HUES64 (cell line): Measurements from ENCODE around the gene UBE2I.

Experiments used
- H3K27ac ChIP-seq: 2 replicates; pipeline ENCODE4 v1.7.0; 2013; ENCODE audit warnings: low read depth, low read length, inconsistent platforms
- H3K27me3 ChIP-seq: 2 replicates; pipeline ENCODE4 v1.6.1; 2013; ENCODE audit warnings: mild to moderate bottlenecking, low read length; ENCODE audit not compliant: insufficient read depth
- H3K36me3 ChIP-seq: 2 replicates; pipeline ENCODE4 v1.6.1; 2013; ENCODE audit warnings: mild to moderate bottlenecking, low read length; ENCODE audit not compliant: insufficient read depth
- H3K4me1 ChIP-seq: 2 replicates; pipeline ENCODE4 v1.6.1; 2013; ENCODE audit warnings: mild to moderate bottlenecking, low read length, moderate library complexity; ENCODE audit not compliant: insufficient read depth
- H3K4me3 ChIP-seq: 2 replicates; pipeline ENCODE4 v1.5.1; 2013; ENCODE audit warnings: mild to moderate bottlenecking, low read length, moderate library complexity
- H3K9ac ChIP-seq: 2 replicates; pipeline ENCODE4 v1.6.1; 2013; ENCODE audit warnings: mild to moderate bottlenecking, low read depth, low read length
- H3K9me3 ChIP-seq: 2 replicates; pipeline ENCODE4 v1.6.1; 2013; ENCODE audit warnings: low read depth, low read length; ENCODE audit not compliant: insufficient read depth
- WGBS: fragments of 150-250, 120-280 bp; methylation state at CpG from one replicate; pipeline ENCODE4 v1.1.7; 2013; ENCODE audit warnings: missing lambda C conversion rate; 5-methylcytosine and 5-hydroxymethylcytosine counted together

UBE2I gene

DNA sequence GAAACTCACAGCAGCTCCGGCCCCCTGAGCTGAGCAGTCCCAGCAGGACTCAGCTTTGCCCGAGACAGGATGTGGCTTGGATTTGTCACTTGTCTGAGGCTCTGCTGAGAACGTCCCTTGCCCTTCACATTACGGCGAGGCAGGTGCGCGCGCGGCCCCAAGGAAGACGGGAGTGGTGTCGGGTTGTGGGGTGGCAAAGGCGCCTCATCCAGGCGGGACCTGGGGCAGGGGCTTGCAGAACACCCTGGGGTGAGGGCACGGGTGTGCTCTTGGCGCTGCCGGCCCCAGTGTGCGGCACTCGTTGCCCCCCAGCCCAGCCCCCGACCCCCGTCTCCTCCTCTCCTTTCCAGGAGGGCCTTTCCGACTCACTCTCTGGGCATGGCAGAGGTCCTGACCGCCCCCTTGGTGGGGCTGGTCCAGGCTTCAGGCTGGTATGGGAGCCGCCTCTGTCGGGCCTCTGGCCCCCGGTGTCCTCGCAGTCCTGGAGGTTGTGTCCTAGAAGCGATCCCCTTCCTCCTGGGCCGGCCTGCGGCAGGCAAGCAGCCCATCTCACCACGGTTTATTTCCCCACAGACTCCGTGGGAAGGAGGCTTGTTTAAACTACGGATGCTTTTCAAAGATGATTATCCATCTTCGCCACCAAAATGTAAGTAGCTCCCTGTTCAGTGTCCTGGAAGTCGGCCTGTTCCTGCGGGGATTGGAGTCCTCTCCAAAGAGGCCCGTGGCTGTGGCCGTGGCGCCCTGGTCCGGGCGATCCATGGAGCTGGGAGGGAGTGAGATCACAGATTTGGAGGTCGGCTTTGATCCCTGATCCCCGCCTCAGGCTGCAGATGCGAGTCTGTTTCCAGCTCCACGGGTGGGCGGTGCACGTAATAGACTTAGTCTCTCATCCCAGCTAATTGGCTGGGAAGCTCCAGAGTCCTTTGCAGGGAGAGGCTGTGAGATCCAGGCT is 5.9 kb downstream of the UBE2I start:
- Histone ChIP-seq H3K4me3 (no peak overlapping the region), H3K9me3 (no peaks in the 10 kb centered on the region), H3K27ac (no peak overlapping the region), H3K36me3 (peaks cover 81% of the 10 kb centered on the region), H3K27me3 (no peaks in the 10 kb centered on the region), H3K9ac (no peak overlapping the region), H3K4me1 (no peaks in the 10 kb centered on the region)
- 89% methylated on average over 46 of the region's 46 CpGs for WGBS

DNA sequence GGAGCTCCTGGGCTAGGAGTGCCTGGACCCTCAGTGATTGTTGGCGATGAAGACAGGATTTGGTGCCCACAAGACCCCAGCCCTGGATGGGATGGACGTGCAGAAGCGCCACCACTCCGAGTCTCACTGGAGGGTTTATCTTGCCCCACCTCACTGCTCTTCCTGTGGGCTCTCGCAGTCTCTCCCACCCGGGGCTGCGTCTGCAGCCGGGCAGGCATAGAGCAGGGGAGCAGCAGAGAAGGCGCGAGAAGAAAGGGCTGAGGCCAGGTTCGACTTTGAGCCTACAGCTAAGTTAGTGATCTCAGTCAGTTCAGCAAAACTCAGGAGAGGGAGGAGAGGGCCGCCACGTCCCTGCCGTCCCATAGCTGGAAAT is 6.6 kb downstream of the UBE2I start:
- Histone ChIP-seq H3K4me3 (no peak overlapping the region), H3K4me1 (no peaks in the 10 kb centered on the region), H3K9me3 (no peaks in the 10 kb centered on the region), H3K36me3 (peaks cover 87% of the 10 kb centered on the region), H3K9ac (no peak overlapping the region), H3K27me3 (no peaks in the 10 kb centered on the region), H3K27ac (no peak overlapping the region)
- 96% methylated on average over 14 of the region's 14 CpGs for WGBS

DNA sequence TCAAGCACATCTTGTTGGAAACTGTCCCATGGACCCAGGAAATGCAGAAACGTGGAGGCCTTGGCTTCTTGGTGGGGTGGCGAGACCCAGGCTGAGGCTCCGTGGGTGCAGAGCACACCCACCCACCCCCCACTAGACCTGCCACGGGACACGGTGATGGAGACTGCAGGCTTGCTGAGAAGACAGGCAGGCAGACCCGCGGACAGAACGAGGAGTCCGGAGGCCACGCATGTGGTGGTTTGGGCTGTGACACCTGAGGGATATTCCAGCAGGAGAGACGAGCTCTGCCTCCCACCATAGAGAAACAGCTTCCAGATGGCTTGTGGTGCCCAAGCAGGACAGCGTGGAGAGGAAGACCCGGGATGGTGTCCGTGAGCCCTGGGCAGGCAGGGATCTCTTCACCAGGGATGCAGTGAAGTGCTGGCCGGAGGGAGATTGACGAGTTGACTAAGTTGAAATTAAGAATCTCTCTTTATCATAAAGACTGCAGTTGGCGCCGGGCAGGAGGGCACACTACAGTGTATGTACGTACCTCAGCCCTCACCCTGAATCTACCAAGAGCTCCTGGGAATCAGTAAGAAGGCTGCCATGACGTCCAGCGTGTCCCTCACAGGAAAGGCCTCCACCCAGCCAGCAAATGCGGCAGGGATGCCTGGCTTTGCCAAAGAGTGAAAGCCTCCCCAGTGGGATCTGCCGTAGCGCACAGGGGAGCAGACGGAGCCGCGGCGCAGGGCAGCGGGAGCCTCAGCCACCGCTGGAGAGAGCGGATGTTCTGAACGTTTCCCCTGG is 8.2 kb downstream of the UBE2I start:
- Histone ChIP-seq H3K4me1 (no peaks in the 10 kb centered on the region), H3K27me3 (no peaks in the 10 kb centered on the region), H3K4me3 (no peak overlapping the region), H3K9me3 (no peaks in the 10 kb centered on the region), H3K36me3 (peaks cover 96% of the 10 kb centered on the region), H3K9ac (no peak overlapping the region), H3K27ac (no peak overlapping the region)
- 97% methylated on average over 32 of the region's 32 CpGs for whole genome bisulfite sequencing

DNA sequence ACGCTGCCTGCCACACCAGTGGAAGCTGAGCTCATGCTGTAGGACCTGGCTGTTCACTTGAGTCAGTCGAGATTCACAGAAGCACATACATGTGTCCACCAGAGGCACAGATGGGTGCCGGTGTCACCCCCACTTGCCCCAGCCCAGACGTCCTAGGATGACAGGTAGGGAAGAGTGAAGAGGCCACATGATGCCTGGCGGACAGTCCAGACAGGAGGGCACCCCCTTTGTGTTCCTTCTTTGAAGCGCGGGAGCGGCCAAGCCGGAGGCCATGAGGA is 8.8 kb downstream of the UBE2I start:
- no peaks in the 10 kb centered on the region for H3K9me3 ChIP-seq
- H3K36me3 ChIP-seq: peaks cover 93% of the 10 kb centered on the region
- WGBS: 86% methylated on average over 9 of the region's 9 CpGs

DNA sequence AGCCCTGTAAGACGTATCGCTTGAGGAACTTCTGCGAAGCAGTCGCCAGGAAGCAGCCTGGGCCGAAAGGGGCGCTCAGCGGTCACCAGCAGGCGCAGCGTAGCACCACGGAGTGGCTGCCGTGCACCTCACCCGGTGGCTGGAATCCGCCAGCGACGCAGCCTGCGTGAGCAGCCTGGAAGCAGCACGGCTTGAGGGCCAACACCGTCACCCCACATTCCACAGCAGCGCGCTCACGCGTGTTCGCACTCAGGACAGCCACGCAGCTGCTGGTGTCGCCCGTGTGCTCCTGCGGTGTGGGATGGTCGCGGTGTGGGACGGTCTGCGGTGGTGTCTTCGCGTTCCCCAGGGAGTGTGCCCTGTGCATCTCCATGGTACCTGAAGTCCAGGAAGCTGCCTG is 9.6 kb downstream of the UBE2I start:
- Histone ChIP-seq H3K9me3 (no peaks in the 10 kb centered on the region), H3K27me3 (no peaks in the 10 kb centered on the region), H3K4me1 (no peaks in the 10 kb centered on the region), H3K27ac (no peak overlapping the region), H3K36me3 (peaks cover 95% of the 10 kb centered on the region), H3K9ac (no peak overlapping the region), H3K4me3 (no peak overlapping the region)
- 94% methylated on average over 33 of the region's 33 CpGs for WGBS

More for the DNA sequence above, 8.8 kb downstream of the UBE2I start:
- no peak overlapping the region for H3K27ac ChIP-seq
- no peak overlapping the region for H3K9ac ChIP-seq
- no peaks in the 10 kb centered on the region for H3K27me3 ChIP-seq
- H3K4me3 ChIP-seq: no peak overlapping the region
- H3K4me1 ChIP-seq: no peaks in the 10 kb centered on the region

DNA sequence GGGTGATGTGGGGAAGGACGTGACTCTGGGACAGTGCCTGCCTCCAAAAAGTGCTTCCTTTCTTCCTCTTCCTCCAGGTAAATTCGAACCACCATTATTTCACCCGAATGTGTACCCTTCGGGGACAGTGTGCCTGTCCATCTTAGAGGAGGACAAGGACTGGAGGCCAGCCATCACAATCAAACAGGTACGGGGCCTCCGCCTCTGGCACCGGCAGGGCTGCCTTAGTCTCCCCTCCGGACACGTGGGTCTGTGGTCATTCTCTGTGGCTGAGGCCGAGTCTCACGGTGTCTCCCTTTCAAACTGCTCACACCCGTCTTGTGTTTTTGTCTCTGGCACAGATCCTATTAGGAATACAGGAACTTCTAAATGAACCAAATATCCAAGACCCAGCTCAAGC is 10.7 kb downstream of the UBE2I start:
- no peaks in the 10 kb centered on the region for H3K4me1 ChIP-seq
- H3K36me3 ChIP-seq: peaks cover 95% of the 10 kb centered on the region
- no peak overlapping the region for H3K27ac ChIP-seq
- H3K9me3 ChIP-seq: no peaks in the 10 kb centered on the region
- H3K9ac ChIP-seq: no peak overlapping the region
- H3K4me3 ChIP-seq: no peak overlapping the region
- no peaks in the 10 kb centered on the region for H3K27me3 ChIP-seq
- 86% methylated on average over 12 of the region's 12 CpGs for WGBS

DNA sequence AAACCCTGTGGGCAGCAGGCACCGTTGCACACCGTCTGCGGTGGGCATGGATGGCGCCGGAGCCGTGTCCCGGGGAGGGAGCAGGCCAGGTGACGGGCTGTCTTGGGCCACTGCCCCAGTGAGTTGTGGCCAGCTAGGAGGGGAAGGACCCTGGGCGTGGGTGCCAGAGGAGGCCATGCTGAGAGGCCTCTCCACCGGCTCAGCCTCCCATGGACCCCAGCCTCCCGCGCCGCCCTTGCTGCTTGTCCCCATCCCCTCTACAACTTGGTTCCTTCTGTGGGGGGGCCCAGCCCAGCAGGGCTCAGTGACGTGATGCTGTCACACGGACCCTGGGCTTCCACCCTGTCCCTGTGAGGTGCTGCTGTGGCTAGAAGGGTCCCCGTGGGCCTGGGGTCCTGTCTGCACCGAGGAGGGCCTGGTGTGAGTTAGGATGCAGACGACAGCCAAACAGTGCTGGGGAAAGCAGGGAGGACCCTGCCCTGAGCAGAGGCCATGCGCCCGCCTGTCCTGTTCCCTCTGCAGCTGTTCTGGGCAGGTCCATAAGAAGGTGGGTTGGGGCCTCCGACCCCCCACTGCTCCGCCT is 11.3 kb downstream of the UBE2I start:
- Histone ChIP-seq H3K27me3 (no peaks in the 10 kb centered on the region), H3K27ac (no peak overlapping the region), H3K36me3 (peaks cover 92% of the 10 kb centered on the region), H3K4me1 (no peaks in the 10 kb centered on the region), H3K9ac (no peak overlapping the region), H3K9me3 (no peaks in the 10 kb centered on the region), H3K4me3 (no peak overlapping the region)
- WGBS: 92% methylated on average over 21 of the region's 22 CpGs

DNA sequence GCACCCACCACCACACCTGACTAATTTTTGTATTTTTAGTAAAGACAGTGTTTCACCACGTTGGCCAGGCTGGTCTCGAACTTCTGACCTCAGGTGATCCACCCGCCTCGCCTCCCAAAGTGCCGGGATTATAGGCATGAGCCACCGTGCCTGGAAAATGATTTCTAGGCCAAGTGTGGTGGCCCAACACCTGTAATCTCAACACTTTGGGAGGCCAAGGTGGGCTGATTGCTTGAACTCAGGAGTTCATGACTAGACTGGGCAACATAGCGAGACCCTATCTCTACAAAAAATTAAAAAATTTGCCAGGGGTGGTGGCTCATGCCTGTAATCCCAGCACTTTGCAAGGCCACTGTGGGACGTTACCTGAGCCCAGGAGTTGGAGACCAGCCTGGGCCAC is 13.0 kb downstream of the UBE2I start:
- Histone ChIP-seq H3K9me3 (no peaks in the 10 kb centered on the region), H3K9ac (no peak overlapping the region), H3K4me1 (no peaks in the 10 kb centered on the region), H3K36me3 (peaks cover 75% of the 10 kb centered on the region), H3K27ac (no peak overlapping the region), H3K27me3 (no peaks in the 10 kb centered on the region), H3K4me3 (no peak overlapping the region)
- 97% methylated on average over 8 of the region's 8 CpGs for WGBS

DNA sequence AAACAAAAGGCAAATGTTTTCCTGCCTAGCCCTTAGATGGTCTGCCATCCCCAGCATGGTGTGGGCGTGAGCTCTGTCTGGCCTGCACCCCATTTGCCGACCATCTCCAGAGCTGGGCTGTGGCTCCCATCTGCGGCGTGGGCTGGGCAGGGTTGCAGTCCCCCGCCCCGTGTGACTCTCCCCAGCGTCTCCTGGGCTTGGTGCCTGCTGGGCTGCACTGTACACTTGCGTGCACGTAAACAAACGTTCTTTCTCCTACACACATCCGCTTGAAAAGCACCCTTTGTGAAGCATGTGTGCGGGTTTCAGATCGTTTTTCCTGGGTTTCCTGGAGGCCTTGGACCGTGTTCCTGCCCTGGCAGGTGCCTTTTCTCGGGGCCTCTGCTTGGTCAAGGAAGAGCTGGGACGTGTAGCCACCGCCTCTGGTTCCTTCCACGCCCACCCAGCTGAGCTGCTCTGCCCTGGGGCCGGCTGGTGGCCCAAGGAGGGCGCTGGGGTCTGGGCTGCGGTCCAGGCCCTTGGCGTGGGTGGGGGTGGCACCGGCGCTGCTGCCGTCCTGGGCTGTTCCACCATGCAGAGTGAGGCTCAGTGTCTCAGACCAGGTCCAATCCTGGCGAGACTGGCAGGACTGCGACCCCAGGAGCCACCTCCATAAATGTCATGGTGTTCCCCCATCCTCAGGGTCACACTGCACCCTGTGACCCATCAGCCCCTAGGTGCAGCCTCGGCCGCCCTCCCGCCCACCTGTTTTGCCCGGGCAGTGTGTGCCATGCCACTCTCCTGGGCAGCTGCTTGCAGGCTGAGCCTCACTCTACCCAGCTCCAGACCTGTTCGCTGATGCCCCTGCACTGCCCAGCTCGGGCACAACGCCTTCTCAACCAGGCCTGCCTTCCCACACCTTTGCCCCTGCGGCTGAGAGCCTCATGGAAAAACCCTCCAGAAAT is 14.1 kb downstream of the UBE2I start:
- H3K9ac ChIP-seq: no peak overlapping the region
- 95% methylated on average over 35 of the region's 35 CpGs for WGBS
- H3K4me3 ChIP-seq: no peak overlapping the region
- H3K27me3 ChIP-seq: no peaks in the 10 kb centered on the region
- H3K27ac ChIP-seq: no peak overlapping the region
- H3K9me3 ChIP-seq: no peaks in the 10 kb centered on the region
- H3K4me1 ChIP-seq: no peaks in the 10 kb centered on the region
- peaks cover 64% of the 10 kb centered on the region for H3K36me3 ChIP-seq

DNA sequence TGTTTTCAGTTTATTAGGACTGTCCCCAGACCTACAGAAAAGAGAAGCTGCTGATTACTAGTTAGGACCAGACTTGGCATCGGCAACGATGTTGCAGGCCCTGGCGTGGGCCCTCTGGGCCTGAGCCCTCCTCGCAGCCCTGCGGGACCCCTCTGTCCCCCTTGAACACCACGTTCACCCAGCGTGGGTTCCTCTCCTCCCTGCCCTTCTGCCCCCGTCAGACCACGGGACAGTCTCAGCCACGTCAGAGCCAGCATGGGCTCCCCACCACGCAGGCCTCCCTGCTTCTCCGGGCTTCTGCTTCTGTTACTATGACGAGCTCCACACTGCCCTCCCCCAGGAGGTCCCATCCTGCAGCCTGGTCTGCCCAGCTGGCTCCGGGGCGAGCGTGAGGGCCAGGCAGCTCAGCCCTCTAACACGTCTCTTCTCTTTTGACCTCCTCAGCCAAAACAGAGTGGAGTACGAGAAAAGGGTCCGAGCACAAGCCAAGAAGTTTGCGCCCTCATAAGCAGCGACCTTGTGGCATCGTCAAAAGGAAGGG is 14.9 kb downstream of the UBE2I start:
- 88% methylated on average over 22 of the region's 22 CpGs for WGBS
- no peaks in the 10 kb centered on the region for H3K4me1 ChIP-seq
- H3K9me3 ChIP-seq: no peaks in the 10 kb centered on the region
- H3K36me3 ChIP-seq: peaks cover 56% of the 10 kb centered on the region
- no peak overlapping the region for H3K4me3 ChIP-seq
- H3K27me3 ChIP-seq: no peaks in the 10 kb centered on the region
- H3K9ac ChIP-seq: no peak overlapping the region
- H3K27ac ChIP-seq: no peak overlapping the region
